RWPE2 (cell line): ENCODE results near the gene TMEM108.
A peak's percentile ranks its signal among the peaks of the same experiment; 100 is the strongest.

Experiments used
- ATAC-seq: fragments of 200-7000 bp; cut with Tn5 transposase; 3 replicates; pipeline ENCODE4 v1.9.1; 2021; ENCODE audit warnings: low read depth
- DNase-seq: peaks from one replicate; pipeline ENCODE4 v3.0.0-alpha.2; 2020; ENCODE audit warnings: low spot score
- H3K27ac ChIP-seq: fragments of 450-650 bp; 2 replicates; pipeline ENCODE4 v1.5.1; 2017; ENCODE audit warnings: mild to moderate bottlenecking; ENCODE audit not compliant: poor library complexity, severe bottlenecking
- H3K27me3 ChIP-seq: fragments of 250-450 bp; sonication (Bioruptor Pico); 2 replicates; pipeline ENCODE4 v1.5.1; 2021; ENCODE audit warnings: mild to moderate bottlenecking, moderate library complexity; ENCODE audit not compliant: insufficient read depth, poor library complexity, severe bottlenecking
- H3K36me3 ChIP-seq: fragments of 250-450 bp; sonication (Bioruptor Pico); 2 replicates; pipeline ENCODE4 v1.5.1; 2020; ENCODE audit warnings: low read depth, mild to moderate bottlenecking, moderate library complexity
- H3K4me1 ChIP-seq: fragments of 250-450 bp; sonication (Bioruptor Pico); 2 replicates; pipeline ENCODE4 v1.5.1; 2021; ENCODE audit warnings: mild to moderate bottlenecking, moderate library complexity; ENCODE audit not compliant: insufficient read depth, poor library complexity, severe bottlenecking
- H3K4me3 ChIP-seq: fragments of 250-450 bp; sonication (Bioruptor Pico); 2 replicates; pipeline ENCODE4 v1.5.1; 2021; ENCODE audit warnings: mild to moderate bottlenecking, moderate library complexity; ENCODE audit not compliant: severe bottlenecking
- H3K9me3 ChIP-seq: fragments of 250-450 bp; sonication (Bioruptor Pico); 2 replicates; pipeline ENCODE4 v1.5.1; 2021; ENCODE audit warnings: mild to moderate bottlenecking, moderate library complexity; ENCODE audit not compliant: severe bottlenecking
- CTCF ChIP-seq: fragments of 450-650 bp; IDR thresholded peaks from one replicate; pipeline ENCODE4 v1.5.1; 2017; ENCODE audit warnings: mild to moderate bottlenecking, moderate library complexity; ENCODE audit not compliant: poor library complexity, severe bottlenecking

TMEM108 gene

GRCh38 chr3:133360476-133360875 is 322.3 kb downstream of the TMEM108 start:
- no peak for TF ChIP-seq CTCF
- no peak overlapping the region for H3K27ac ChIP-seq
- no peaks in the 10 kb centered on the region for H3K27me3 ChIP-seq
- H3K36me3 ChIP-seq, result no peaks in the 10 kb centered on the region
- DNase-seq (no peak), ATAC-seq (no peak)
- H3K9me3 ChIP-seq, result no peaks in the 10 kb centered on the region
- H3K4me3 ChIP-seq, result no peak overlapping the region
- no peaks in the 10 kb centered on the region for H3K4me1 ChIP-seq

GRCh38 chr3:133361011-133361410 is 322.8 kb downstream of the TMEM108 start:
- Histone ChIP-seq H3K9me3 (no peaks in the 10 kb centered on the region), H3K27ac (no peak overlapping the region), H3K36me3 (no peaks in the 10 kb centered on the region), H3K27me3 (no peaks in the 10 kb centered on the region), H3K4me3 (no peak overlapping the region), H3K4me1 (no peaks in the 10 kb centered on the region)
- TF ChIP-seq CTCF, result no peak
- ATAC-seq (peak; percentile 44; the same call in 1 of the 3 replicates), DNase-seq (no peak)

GRCh38 chr3:133361435-133361834 is 323.2 kb downstream of the TMEM108 start:
- Histone ChIP-seq H3K36me3 (no peaks in the 10 kb centered on the region), H3K4me1 (no peaks in the 10 kb centered on the region), H3K27ac (no peak overlapping the region), H3K27me3 (no peaks in the 10 kb centered on the region), H3K9me3 (no peaks in the 10 kb centered on the region), H3K4me3 (no peak overlapping the region)
- ATAC-seq, result no peak
- TF ChIP-seq CTCF, result no peak
- DNase-seq, result no peak

GRCh38 chr3:133362539-133362938 is 324.3 kb downstream of the TMEM108 start:
- H3K36me3 ChIP-seq, result no peaks in the 10 kb centered on the region
- no peaks in the 10 kb centered on the region for H3K27me3 ChIP-seq
- no peak overlapping the region for H3K4me3 ChIP-seq
- H3K27ac ChIP-seq, result no peak overlapping the region
- no peaks in the 10 kb centered on the region for H3K4me1 ChIP-seq
- no peak for DNase-seq
- TF ChIP-seq CTCF, result no peak
- no peaks in the 10 kb centered on the region for H3K9me3 ChIP-seq
- ATAC-seq, result no peak

GRCh38 chr3:133364704-133365103 is 326.5 kb downstream of the TMEM108 start:
- no peak for DNase-seq
- H3K27ac ChIP-seq, result no peak overlapping the region
- H3K36me3 ChIP-seq, result no peaks in the 10 kb centered on the region
- no peaks in the 10 kb centered on the region for H3K9me3 ChIP-seq
- H3K27me3 ChIP-seq, result no peaks in the 10 kb centered on the region
- TF ChIP-seq CTCF, result no peak
- no peak for ATAC-seq
- no peaks in the 10 kb centered on the region for H3K4me1 ChIP-seq
- H3K4me3 ChIP-seq, result no peak overlapping the region
